Activated CD4-positive, alpha-beta T cell treated with anti-CD3 and anti-CD28 coated beads for 36 hours (primary cell): Measurements from ENCODE around the gene ZFAND3. TPM values are rescaled to one million over a fixed set of nuclear protein-coding genes. Genes with fewer than 3 reads are reported as not detected.

Experiments used
- ATAC-seq: fragments of 200-7000 bp; cut with Tn5 transposase; one replicate; pipeline ENCODE4 v1.10.0; 2021; ENCODE audit warnings: mild to moderate bottlenecking, moderate library complexity
- CTCF ChIA-PET: fragments of 350-600 bp; sonication (Branson Sonifier 250); formaldehyde crosslinking; loops from one replicate; lab custom pipeline; 2021; ENCODE audit warnings: antibody characterized with exemption; lab: Charles Lee
- POLR2A ChIA-PET: fragments of 350-600 bp; sonication (Branson Sonifier 250); formaldehyde crosslinking; loops from one replicate; lab custom pipeline; 2021; ENCODE audit warnings: antibody characterized with exemption, inconsistent platforms; lab: Charles Lee
- DNase-seq: peaks from one replicate; pipeline ENCODE4 v3.0.0-alpha.2; 2020
- H3K27ac Mint-ChIP-seq: one replicate; pipeline ENCODE4 v1.8.0; 2021; ENCODE audit warnings: mixed read lengths
- H3K27me3 Mint-ChIP-seq: one replicate; pipeline ENCODE4 v1.8.0; 2021; ENCODE audit warnings: mixed read lengths
- H3K36me3 Mint-ChIP-seq: one replicate; pipeline ENCODE4 v1.8.0; 2021; ENCODE audit warnings: low read depth, mixed read lengths
- H3K4me1 Mint-ChIP-seq: one replicate; pipeline ENCODE4 v1.8.0; 2021; ENCODE audit warnings: mixed read lengths
- H3K4me3 Mint-ChIP-seq: one replicate; pipeline ENCODE4 v1.8.0; 2021; ENCODE audit warnings: mild to moderate bottlenecking, moderate library complexity, mixed read lengths
- H3K9me3 Mint-ChIP-seq: one replicate; pipeline ENCODE4 v1.8.0; 2021; ENCODE audit warnings: low read depth, mixed read lengths
- intact Hi-C, 2 experiments: fragments of 100-400 bp; cut with DNase I in 1 of 2; cut with micrococcal nuclease in 1 of 2; formaldehyde crosslinking; loops; one replicate each; pipeline versions ENCODE4 v1.14.2 to v1.15.1; 2022 to 2024; cut with DNase I, micrococcal nuclease
- total RNA-seq, 2 experiments: library from RNA; stranded (reverse); gene quantifications; one replicate each; pipeline ENCODE4 v1.2.3, GENCODE V29; 2021

Gene ZFAND3
- total RNA-seq, 2 experiments from 2014 or later: 34.5 to 47.8 TPM

GRCh38 chr6:37799263-37799644 lies 20.3 kb upstream of the ZFAND3 start:
- no peaks in the 10 kb centered on the region for H3K27me3 Mint-ChIP-seq
- no peak overlapping the region for H3K4me3 Mint-ChIP-seq
- POLR2A ChIA-PET: no interaction called here
- no peak for ATAC-seq
- CTCF ChIA-PET: interaction anchor here (0.7 kb wide), 1 partner anchor 97 kb away, joined by 3 read pairs; no protein-coding TSS in a partner anchor
- H3K27ac Mint-ChIP-seq: no peak overlapping the region
- intact Hi-C loops: no loop called here
- DNase-seq: no peak
- H3K36me3 Mint-ChIP-seq: no peaks in the 10 kb centered on the region
- H3K9me3 Mint-ChIP-seq: no peaks in the 10 kb centered on the region
- H3K4me1 Mint-ChIP-seq: peaks cover 4% of the 10 kb centered on the region

GRCh38 chr6:37800703-37801604 lies 18.6 kb upstream of the ZFAND3 start:
- H3K9me3 Mint-ChIP-seq: no peaks in the 10 kb centered on the region
- no peak overlapping the region for H3K27ac Mint-ChIP-seq
- ChIA-PET POLR2A (no interaction called here), CTCF (interaction anchor here (0.6 to 1.2 kb wide), 2 partner anchors 10 to 1051 kb away, joined by 4 read pairs; no protein-coding TSS in a partner anchor)
- intact Hi-C loops: no loop called here
- ATAC-seq (no peak), DNase-seq (no peak)
- H3K4me3 Mint-ChIP-seq: no peak overlapping the region
- no peaks in the 10 kb centered on the region for H3K27me3 Mint-ChIP-seq
- peaks cover 4% of the 10 kb centered on the region for H3K4me1 Mint-ChIP-seq
- no peaks in the 10 kb centered on the region for H3K36me3 Mint-ChIP-seq

GRCh38 chr6:37801605-37801940 lies 18.0 kb upstream of the ZFAND3 start:
- Mint-ChIP-seq H3K9me3 (no peaks in the 10 kb centered on the region), H3K4me3 (no peak overlapping the region)

GRCh38 chr6:37802810-37803209 lies 16.7 kb upstream of the ZFAND3 start:
- Mint-ChIP-seq H3K36me3 (no peaks in the 10 kb centered on the region), H3K27ac (no peak overlapping the region), H3K27me3 (no peaks in the 10 kb centered on the region), H3K4me3 (no peak overlapping the region), H3K9me3 (no peaks in the 10 kb centered on the region), H3K4me1 (peaks cover 4% of the 10 kb centered on the region)
- DNase-seq: no peak
- ChIA-PET POLR2A (no interaction called here), CTCF (no interaction called here)
- intact Hi-C loops: no loop called here
- no peak for ATAC-seq

More at GRCh38 chr6:37801605-37801940, 18.0 kb upstream of the ZFAND3 start:
- no peak overlapping the region for H3K27ac Mint-ChIP-seq
- peaks cover 4% of the 10 kb centered on the region for H3K4me1 Mint-ChIP-seq
- ATAC-seq (no peak), DNase-seq (no peak)
- POLR2A ChIA-PET: no interaction called here
- no peaks in the 10 kb centered on the region for H3K27me3 Mint-ChIP-seq
- H3K36me3 Mint-ChIP-seq: no peaks in the 10 kb centered on the region
- CTCF ChIA-PET: interaction anchor here (0.6 to 1.2 kb wide), 2 partner anchors 10 to 1052 kb away, joined by 4 read pairs; no protein-coding TSS in a partner anchor
- intact Hi-C loops: no loop called here

GRCh38 chr6:37804586-37804985 lies 14.9 kb upstream of the ZFAND3 start:
- no peak for ATAC-seq
- Mint-ChIP-seq H3K4me1 (peaks cover 4% of the 10 kb centered on the region), H3K27ac (no peak overlapping the region), H3K9me3 (no peaks in the 10 kb centered on the region), H3K4me3 (no peak overlapping the region), H3K27me3 (peaks cover 3% of the 10 kb centered on the region), H3K36me3 (no peaks in the 10 kb centered on the region)
- POLR2A ChIA-PET: interaction anchor here (0.7 kb wide), 1 partner anchor 615 kb away, joined by 3 read pairs; no protein-coding TSS in a partner anchor
- no peak for DNase-seq
- CTCF ChIA-PET: no interaction called here
- intact Hi-C loops: no loop called here

GRCh38 chr6:37806213-37806612 lies 13.3 kb upstream of the ZFAND3 start:
- Mint-ChIP-seq H3K27ac (no peak overlapping the region), H3K9me3 (no peaks in the 10 kb centered on the region), H3K4me1 (peaks cover 3% of the 10 kb centered on the region), H3K4me3 (no peak overlapping the region), H3K36me3 (no peaks in the 10 kb centered on the region), H3K27me3 (peaks cover 3% of the 10 kb centered on the region)
- no peak for ATAC-seq
- ChIA-PET POLR2A (no interaction called here), CTCF (interaction anchor here (0.6 to 1.2 kb wide), 3 partner anchors 85 to 790 kb away, joined by 3 read pairs; no protein-coding TSS in a partner anchor)
- no peak for DNase-seq
- intact Hi-C loops: no loop called here

GRCh38 chr6:37807656-37808055 lies 11.9 kb upstream of the ZFAND3 start:
- ChIA-PET CTCF (no interaction called here), POLR2A (no interaction called here)
- intact Hi-C loops: no loop called here
- H3K27me3 Mint-ChIP-seq: peaks cover 3% of the 10 kb centered on the region
- no peaks in the 10 kb centered on the region for H3K9me3 Mint-ChIP-seq
- H3K36me3 Mint-ChIP-seq: no peaks in the 10 kb centered on the region
- H3K27ac Mint-ChIP-seq: no peak overlapping the region
- ATAC-seq (no peak), DNase-seq (no peak)
- no peak overlapping the region for H3K4me3 Mint-ChIP-seq
- no peaks in the 10 kb centered on the region for H3K4me1 Mint-ChIP-seq

- Mint-ChIP-seq H3K27ac (no peak overlapping the region), H3K36me3 (no peaks in the 10 kb centered on the region), H3K4me1 (no peaks in the 10 kb centered on the region), H3K4me3 (no peak overlapping the region), H3K9me3 (no peaks in the 10 kb centered on the region), H3K27me3 (peaks cover 3% of the 10 kb centered on the region)
- intact Hi-C loops: no loop called here
- CTCF ChIA-PET: no interaction called here
- DNase-seq: no peak
- ATAC-seq: no peak
- POLR2A ChIA-PET: no interaction called here
Observed at GRCh38 chr6:37809197-37809543, 10.4 kb upstream of the ZFAND3 start.

GRCh38 chr6:37812841-37813240 lies 6.7 kb upstream of the ZFAND3 start:
- no peak overlapping the region for H3K27ac Mint-ChIP-seq
- no peak for ATAC-seq
- H3K4me1 Mint-ChIP-seq: peaks cover 10% of the 10 kb centered on the region
- DNase-seq: no peak
- no peaks in the 10 kb centered on the region for H3K36me3 Mint-ChIP-seq
- ChIA-PET POLR2A (no interaction called here), CTCF (interaction anchor here (0.8 kb wide), 1 partner anchor 21 kb away, joined by 3 read pairs; no protein-coding TSS in a partner anchor)
- no peaks in the 10 kb centered on the region for H3K9me3 Mint-ChIP-seq
- intact Hi-C loops: no loop called here
- H3K4me3 Mint-ChIP-seq: no peak overlapping the region
- peaks cover 3% of the 10 kb centered on the region for H3K27me3 Mint-ChIP-seq

GRCh38 chr6:37814374-37814773 lies 5.2 kb upstream of the ZFAND3 start:
- no peak overlapping the region for H3K4me3 Mint-ChIP-seq
- H3K4me1 Mint-ChIP-seq: peaks cover 16% of the 10 kb centered on the region
- ChIA-PET POLR2A (no interaction called here), CTCF (no interaction called here)
- no peaks in the 10 kb centered on the region for H3K36me3 Mint-ChIP-seq
- H3K9me3 Mint-ChIP-seq: no peaks in the 10 kb centered on the region
- no peak for DNase-seq
- no peaks in the 10 kb centered on the region for H3K27me3 Mint-ChIP-seq
- intact Hi-C loops: no loop called here
- no peak for ATAC-seq
- H3K27ac Mint-ChIP-seq: no peak overlapping the region

- Mint-ChIP-seq H3K9me3 (no peaks in the 10 kb centered on the region), H3K27ac (peak overlapping the region; percentile 44), H3K4me1 (peaks cover 32% of the 10 kb centered on the region), H3K4me3 (no peak overlapping the region), H3K27me3 (no peaks in the 10 kb centered on the region), H3K36me3 (peaks cover 3% of the 10 kb centered on the region)
- ChIA-PET CTCF (no interaction called here), POLR2A (no interaction called here)
- intact Hi-C loops: loop anchor here in 1 of 2 experiments (5.0 kb wide), 1 partner anchor 319 kb away; the partner anchor contains the start of gene CCDC167
- DNase-seq (no peak), ATAC-seq (no peak)
Observed at GRCh38 chr6:37816599-37817375, 2.7 kb upstream of the ZFAND3 start.
